Epithelial cell of proximal tubule (primary cell): ENCODE data around the gene RP9. TPM values are rescaled to one million over a fixed set of nuclear protein-coding genes. Genes with fewer than 3 reads are reported as not detected.
"Not testable (repeated sequence)": the region's sequence is repeated elsewhere in the genome, so short reads cannot be mapped to it uniquely, and the experiment has no call there.

Source experiments
- DNase-seq: peaks from one replicate; pipeline ENCODE4 v3.0.0-alpha.2; 2011; ENCODE audit warnings: low read depth
- H3K4me3 ChIP-seq: 2 replicates; pipeline ENCODE4 v1.5.1; 2011; ENCODE audit warnings: low read depth, mild to moderate bottlenecking, low read length
- CTCF ChIP-seq: conservative IDR thresholded peaks from 2 replicates; pipeline ENCODE4 v1.5.1; 2012; ENCODE audit warnings: low read depth, mild to moderate bottlenecking, low read length
- total RNA-seq: library from RNA; depleted of rRNA; stranded (reverse); fragments of >200 nt; gene quantifications from 2 replicates; pipeline ENCODE4 v1.2.3, GENCODE V29; 2015

Gene RP9
- total RNA-seq, 1 donor from 2014 or later, result 26.5 TPM

GRCh38 chr7:33107136-33108066 lies 1.8 kb downstream of the RP9 start:
- no peak for DNase-seq
- peak; percentile 62 for TF ChIP-seq CTCF
- H3K4me3 ChIP-seq, result peak overlapping the region; percentile 71

GRCh38 chr7:33101906-33102305 lies 7.3 kb downstream of the RP9 start:
- no peak for DNase-seq
- no peak for TF ChIP-seq CTCF
- no peak overlapping the region for H3K4me3 ChIP-seq

- TF ChIP-seq CTCF, result no peak
- no peak overlapping the region for H3K4me3 ChIP-seq
Measured at GRCh38 chr7:33100770-33101169, 8.4 kb downstream of the RP9 start.

GRCh38 chr7:33099154-33099940 lies 9.9 kb downstream of the RP9 start:
- DNase-seq, result no peak
- H3K4me3 ChIP-seq, result no peak overlapping the region
- no peak for TF ChIP-seq CTCF

More at GRCh38 chr7:33100770-33101169, 8.4 kb downstream of the RP9 start:
- DNase-seq, result no peak

GRCh38 chr7:33094745-33095275 lies 14.4 kb downstream of the RP9 start:
- H3K4me3 ChIP-seq, DNase-seq: not testable (repeated sequence)

GRCh38 chr7:33093266-33093665 lies 15.9 kb downstream of the RP9 start:
- H3K4me3 ChIP-seq, result no peak overlapping the region
- no peak for TF ChIP-seq CTCF
- DNase-seq, result no peak

- no peak for TF ChIP-seq CTCF
- no peak for DNase-seq
- no peak overlapping the region for H3K4me3 ChIP-seq
Measured at GRCh38 chr7:33091641-33092191, 17.5 kb downstream of the RP9 start.
